GM19193 (cell line): Measurements from ENCODE around the gene MCM5.

ENCODE experiments used
- POLR2A ChIP-seq: IDR thresholded peaks from 4 replicates; pipeline ENCODE4 v1.6.1; 2011; ENCODE audit not compliant: insufficient read depth, insufficient read length; ENCODE audit errors: extremely low read depth

The MCM5 gene

GRCh38 chr22:35448523-35448922 lies 48.6 kb downstream of the MCM5 start:
- no peak for TF ChIP-seq POLR2A

DNA sequence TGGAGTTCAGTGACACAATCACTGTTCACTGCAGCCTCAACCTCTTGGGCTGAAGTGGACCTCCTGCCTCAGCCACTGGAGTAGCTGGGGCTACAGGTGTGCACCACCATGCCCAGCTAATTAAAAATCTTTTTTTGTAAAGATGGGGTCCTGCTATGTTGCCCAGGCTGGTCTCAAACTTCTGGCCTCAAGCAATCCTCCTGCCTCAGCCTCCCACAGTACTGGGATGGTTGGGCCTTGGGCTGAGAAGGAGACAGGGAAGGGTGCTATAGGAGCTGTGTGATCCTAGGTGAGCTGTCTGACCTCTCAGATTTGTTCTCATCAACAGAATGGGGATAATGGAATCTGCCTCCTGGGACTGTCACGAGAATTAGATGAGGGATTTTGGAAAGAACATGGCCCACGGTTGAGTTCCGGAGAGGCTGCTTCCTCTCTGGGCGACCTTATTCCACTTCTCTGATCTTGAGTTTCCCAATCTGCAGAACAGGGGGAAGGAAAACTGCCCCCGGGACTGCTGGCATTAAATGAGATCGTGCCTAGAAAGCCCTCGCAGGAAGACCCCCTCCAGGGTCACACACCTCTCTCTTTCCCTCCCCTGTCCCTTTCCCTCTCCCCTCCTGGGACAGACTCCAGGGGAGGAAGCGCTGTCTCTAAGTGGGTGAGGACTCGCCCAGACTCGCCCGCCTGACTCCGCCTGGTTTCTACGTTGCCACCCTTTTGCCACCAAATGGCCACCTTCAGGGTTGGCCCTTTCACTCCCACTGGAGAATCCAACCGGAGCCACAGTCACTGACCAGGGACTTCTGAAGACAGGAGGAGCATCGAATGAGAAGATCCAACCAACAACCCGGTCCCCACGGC lies 50.1 kb downstream of the MCM5 start:
- no peak for TF ChIP-seq POLR2A

GRCh38 chr22:35450824-35451569 lies 51.1 kb downstream of the MCM5 start:
- no peak for TF ChIP-seq POLR2A

- TF ChIP-seq POLR2A: no peak
Measured at GRCh38 chr22:35451592-35451991, 51.7 kb downstream of the MCM5 start.

GRCh38 chr22:35452351-35452781 lies 52.4 kb downstream of the MCM5 start:
- no peak for TF ChIP-seq POLR2A

GRCh38 chr22:35452810-35453743 lies 53.1 kb downstream of the MCM5 start:
- TF ChIP-seq POLR2A: no peak

DNA sequence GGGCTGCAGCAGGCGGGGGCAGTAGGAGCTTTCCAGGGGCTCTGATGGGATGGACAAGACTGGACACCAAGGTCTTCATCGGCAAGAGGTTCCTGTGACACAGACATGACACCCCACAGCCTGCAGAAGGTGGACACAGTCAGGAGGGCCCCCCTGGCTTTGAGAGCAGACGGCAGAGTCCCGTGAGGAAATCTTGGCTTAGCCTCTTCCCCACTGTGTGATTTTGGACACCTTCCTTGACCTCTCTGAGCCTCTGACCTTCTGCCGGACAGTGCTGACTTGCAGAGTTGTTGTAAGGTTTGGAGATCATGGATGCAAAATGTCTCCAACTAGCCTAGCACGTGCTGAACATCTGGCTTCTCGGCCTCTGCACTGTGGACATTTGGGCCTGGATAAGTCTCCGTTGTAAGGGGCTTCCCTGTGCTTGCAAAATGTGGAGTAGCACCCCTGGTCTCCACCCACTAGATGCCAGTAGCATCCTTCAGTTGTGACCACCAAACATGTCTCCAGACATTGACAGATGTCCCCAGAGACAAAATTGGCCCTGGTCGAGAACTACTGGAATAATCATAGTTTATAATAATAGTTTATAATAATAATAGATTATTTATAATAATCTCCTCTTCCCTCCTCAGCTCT lies 54.6 kb downstream of the MCM5 start:
- TF ChIP-seq POLR2A: no peak

DNA sequence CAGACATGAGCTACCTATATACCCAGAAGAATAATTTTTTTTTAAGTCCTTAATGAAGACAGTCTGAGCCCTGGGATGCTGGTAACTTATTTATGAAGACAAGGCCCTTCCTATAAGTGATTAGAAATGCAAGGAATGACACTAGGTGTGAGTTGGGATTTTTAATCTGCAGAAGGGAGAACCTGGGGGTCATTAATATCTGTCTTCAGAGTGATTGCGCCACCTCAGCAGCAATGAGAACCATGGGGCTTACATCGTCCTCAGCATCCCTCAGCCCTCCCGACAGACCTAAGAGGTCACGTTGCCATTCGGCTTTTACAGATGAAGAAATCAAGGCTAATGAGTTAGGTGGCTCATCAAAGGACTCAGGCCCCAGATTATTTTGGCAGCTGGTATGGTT lies 55.6 kb downstream of the MCM5 start:
- no peak for TF ChIP-seq POLR2A

- no peak for TF ChIP-seq POLR2A
Measured at GRCh38 chr22:35456757-35457156, 56.8 kb downstream of the MCM5 start.

DNA sequence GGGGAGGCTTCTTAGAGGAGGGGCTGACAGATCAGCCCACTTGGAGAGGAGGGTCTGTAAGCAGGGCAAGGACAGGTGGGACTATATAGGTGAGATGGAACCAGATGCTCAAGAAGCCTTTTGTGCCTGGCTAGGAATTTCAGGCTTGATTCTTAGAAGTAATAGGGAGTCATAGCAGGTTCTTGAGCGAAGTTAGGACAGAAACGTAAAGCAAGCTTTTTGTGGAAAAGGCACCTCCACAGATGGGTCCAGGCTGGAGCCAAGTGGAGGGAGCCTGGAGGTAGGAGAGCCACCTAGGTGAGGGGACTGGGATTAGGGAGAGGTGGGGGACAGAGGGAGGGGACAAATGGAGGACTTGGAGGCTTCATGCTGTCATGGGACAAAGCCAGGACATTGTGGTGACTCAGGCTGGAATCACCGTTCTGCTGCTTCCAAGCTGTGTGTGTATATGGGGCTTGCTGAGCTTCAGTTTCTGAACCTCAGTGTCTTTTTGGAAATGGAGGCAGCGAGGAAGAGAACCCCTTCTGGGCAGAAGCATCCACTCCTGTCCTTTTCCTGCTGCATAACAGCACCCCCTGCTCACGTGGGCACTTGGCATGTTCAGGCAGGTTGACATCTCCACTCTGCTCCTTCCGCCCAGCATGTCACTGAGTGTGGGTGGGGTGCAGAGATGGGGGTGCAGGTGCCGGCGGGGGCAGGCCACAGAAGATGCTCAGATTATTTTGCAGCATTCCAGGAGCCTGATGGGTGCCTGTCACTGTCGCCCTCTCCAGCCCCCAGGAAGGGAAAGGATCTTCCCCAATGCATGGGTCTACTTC lies 58.0 kb downstream of the MCM5 start:
- TF ChIP-seq POLR2A: no peak

DNA sequence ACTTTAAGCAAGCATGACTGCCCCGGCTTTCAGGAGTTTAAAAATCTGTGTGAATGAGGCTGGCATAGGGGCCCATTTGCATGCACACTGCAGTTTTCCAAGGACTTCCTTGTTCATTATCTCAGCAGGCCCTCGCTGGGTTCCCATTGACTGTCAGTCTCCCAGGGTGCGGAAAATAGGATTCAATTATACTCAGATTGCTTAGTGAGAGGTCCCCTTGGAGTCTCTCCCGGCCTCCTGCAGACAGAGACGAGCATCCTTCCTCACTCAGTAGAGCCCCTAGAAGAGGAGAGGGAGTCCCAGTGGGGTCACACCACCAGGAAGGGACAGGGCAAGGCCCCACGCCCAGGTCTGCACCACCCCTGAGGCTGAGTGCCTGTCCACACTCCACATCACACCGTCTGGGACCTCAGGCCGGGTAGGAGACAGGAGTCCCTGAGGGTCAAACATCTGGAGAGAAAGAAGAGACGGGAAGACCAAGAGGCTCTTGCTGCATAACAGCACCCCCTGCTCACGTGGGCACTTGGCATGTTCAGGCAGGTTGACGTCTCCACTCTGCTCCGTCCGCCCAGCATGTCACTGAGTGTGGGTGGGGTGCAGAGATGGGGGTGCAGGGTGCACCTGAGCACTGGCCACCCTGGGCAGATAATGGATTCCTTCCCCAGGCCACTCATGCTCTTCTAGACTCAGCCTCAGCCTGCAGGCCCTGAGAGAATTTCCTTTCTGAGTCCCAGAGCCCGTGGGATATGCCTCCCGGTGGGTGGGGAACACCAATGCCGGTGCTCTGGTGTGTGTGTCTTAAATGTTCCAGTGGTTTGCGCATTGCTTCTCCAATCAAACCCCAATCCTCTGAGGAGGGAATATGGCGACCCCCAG lies 58.8 kb downstream of the MCM5 start:
- no peak for TF ChIP-seq POLR2A

- no peak for TF ChIP-seq POLR2A
Measured at GRCh38 chr22:35459423-35459894, 59.5 kb downstream of the MCM5 start.

DNA sequence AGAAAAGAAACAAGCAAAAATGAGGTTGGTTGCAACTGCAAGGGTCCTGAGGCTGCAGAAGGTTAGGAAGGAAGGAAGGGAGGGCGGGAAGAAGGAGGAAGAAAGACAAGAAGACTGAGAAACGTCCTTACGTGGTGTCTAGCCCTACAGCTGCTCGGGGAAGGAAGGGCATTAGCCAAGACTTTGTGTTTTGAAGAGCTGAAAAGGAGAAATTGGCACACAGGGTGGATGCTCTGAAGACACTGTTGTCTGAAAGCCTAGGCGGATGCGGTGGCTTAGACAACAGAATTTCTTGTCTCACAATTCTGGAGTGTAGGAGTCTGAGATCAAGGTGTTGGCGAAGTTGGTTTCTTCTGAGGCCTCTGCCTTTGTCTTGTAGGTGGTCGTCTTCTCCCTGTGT lies 60.7 kb downstream of the MCM5 start:
- TF ChIP-seq POLR2A: no peak
